Smooth muscle cell (in vitro differentiated cells): ENCODE results near the gene MAGI2. TPM values are rescaled to one million over a fixed set of nuclear protein-coding genes. Genes with fewer than 3 reads are reported as not detected.

Source experiments
- DNase-seq: peaks from one replicate; lab custom pipeline; 2025; ENCODE audit not compliant: unreplicated experiment; lab: John Stamatoyannopoulos, UW
- H2AFZ ChIP-seq: fragments of 200-600 bp; sonication (generic); 2 replicates; pipeline ENCODE4 v1.6.0; 2016; ENCODE audit warnings: antibody characterized with exemption, low read depth, mild to moderate bottlenecking
- H3F3A ChIP-seq: fragments of 200-600 bp; sonication (generic); 2 replicates; pipeline ENCODE4 v1.6.0; 2017; ENCODE audit warnings: antibody characterized with exemption, low read depth
- H3K27ac ChIP-seq: fragments of 200-600 bp; sonication (generic); 2 replicates; pipeline ENCODE4 v1.5.1; 2016; ENCODE audit warnings: low read depth, mild to moderate bottlenecking
- H3K27me3 ChIP-seq: fragments of 200-600 bp; sonication (generic); 2 replicates; pipeline ENCODE4 v1.6.1; 2016; ENCODE audit warnings: low read depth, mild to moderate bottlenecking
- H3K36me3 ChIP-seq: fragments of 200-600 bp; sonication (generic); 2 replicates; pipeline ENCODE4 v1.5.1; 2016; ENCODE audit warnings: low read depth
- H3K4me1 ChIP-seq: fragments of 200-600 bp; sonication (generic); 2 replicates; pipeline ENCODE4 v1.5.1; 2016; ENCODE audit warnings: low read depth
- H3K4me2 ChIP-seq: fragments of 200-600 bp; sonication (generic); 2 replicates; pipeline ENCODE4 v1.6.0; 2016; ENCODE audit warnings: mild to moderate bottlenecking
- H3K4me3 ChIP-seq: fragments of 200-600 bp; sonication (generic); 2 replicates; pipeline ENCODE4 v1.5.1; 2016; ENCODE audit warnings: mild to moderate bottlenecking
- H3K79me2 ChIP-seq: fragments of 200-600 bp; sonication (generic); 2 replicates; pipeline ENCODE4 v1.6.0; 2016; ENCODE audit warnings: low read depth, mild to moderate bottlenecking
- H3K9ac ChIP-seq: fragments of 200-600 bp; sonication (generic); 2 replicates; pipeline ENCODE4 v1.6.0; 2016; ENCODE audit warnings: low read depth
- H3K9me3 ChIP-seq: fragments of 200-600 bp; sonication (generic); replicated peaks from 2 replicates; pipeline ENCODE4 v1.5.1; 2016; ENCODE audit warnings: low read depth
- H4K20me1 ChIP-seq: fragments of 200-600 bp; sonication (generic); 2 replicates; pipeline ENCODE4 v1.6.0; 2016; ENCODE audit warnings: low read depth
- WGBS: methylation state at CpG from one replicate; pipeline ENCODE4 v1.1.7; 2016; ENCODE audit warnings: low lambda C conversion rate; 5-methylcytosine and 5-hydroxymethylcytosine counted together
- polyA plus RNA-seq: library from polyadenylated mRNA; unstranded; fragments of >200 nt; fragmentation: Nextera tagmentation; extraction: Ambion mirVana; gene quantifications from 2 replicates; pipeline ENCODE4 v1.2.1, GENCODE V29; 2016
- total RNA-seq: library from RNA; depleted of rRNA; stranded (reverse); fragments of >200 nt; gene quantifications from 2 replicates; pipeline ENCODE4 v1.2.3, GENCODE V29; 2014
- TF ChIP-seq, protein P1 (sequence below): fragments of 200-600 bp; sonication (generic); IDR thresholded peaks from 2 replicates; pipeline ENCODE4 v1.5.1; 2017; ENCODE audit warnings: borderline replicate concordance, mild to moderate bottlenecking, antibody characterized with exemption; ENCODE audit not compliant: insufficient read depth, poor library complexity, severe bottlenecking

MAGI2 gene
- total and polyA plus RNA-seq, 2 experiments from 2014 or later: 3.4 to 10.7 TPM

DNA sequence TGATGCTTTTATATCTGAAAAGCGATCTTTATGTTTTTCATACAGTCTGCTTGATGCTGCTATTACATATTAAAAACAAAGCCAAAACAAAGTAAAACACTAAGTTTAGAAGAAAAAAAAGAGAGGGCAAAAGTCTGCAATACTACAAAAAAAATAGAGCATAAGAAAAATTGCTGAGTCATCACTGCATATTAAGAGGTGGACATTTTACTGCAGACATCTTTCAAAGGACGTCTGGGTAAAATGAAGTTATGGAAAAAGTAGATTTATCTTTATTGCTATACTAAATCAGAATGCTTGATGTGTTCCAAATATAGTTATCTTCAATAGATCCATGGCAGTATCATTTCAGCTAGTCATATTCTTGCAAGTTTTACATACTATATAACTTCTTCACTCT is 172.0 kb downstream of the MAGI2 start:
- no peak for DNase-seq
- no peak overlapping the region for H3K4me3 ChIP-seq
- no peak overlapping the region for H3K4me2 ChIP-seq

DNA sequence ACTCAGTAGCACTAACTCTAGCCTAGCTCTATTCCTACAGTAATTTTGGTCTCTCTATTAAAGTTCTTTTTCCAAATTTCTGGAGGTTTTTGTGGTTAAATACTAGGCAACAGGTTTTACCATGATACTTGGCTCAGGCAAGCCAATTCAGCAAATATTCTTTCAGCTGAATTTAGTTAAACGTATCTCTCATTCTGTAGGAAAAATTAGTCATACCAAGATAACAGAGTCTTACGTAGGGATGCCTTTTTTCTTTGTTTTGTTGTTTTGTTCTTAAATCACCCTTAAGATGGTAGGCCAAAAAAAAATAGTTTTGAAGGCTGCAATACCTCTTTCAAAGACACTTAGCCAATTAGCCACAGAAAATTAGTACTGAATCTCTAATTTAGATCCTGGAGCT is 180.5 kb downstream of the MAGI2 start:
- H3K9ac ChIP-seq: no peak overlapping the region
- H3F3A ChIP-seq: peaks cover 8% of the 10 kb centered on the region
- H3K79me2 ChIP-seq: no peaks in the 10 kb centered on the region
- TF ChIP-seq, protein P1, sequence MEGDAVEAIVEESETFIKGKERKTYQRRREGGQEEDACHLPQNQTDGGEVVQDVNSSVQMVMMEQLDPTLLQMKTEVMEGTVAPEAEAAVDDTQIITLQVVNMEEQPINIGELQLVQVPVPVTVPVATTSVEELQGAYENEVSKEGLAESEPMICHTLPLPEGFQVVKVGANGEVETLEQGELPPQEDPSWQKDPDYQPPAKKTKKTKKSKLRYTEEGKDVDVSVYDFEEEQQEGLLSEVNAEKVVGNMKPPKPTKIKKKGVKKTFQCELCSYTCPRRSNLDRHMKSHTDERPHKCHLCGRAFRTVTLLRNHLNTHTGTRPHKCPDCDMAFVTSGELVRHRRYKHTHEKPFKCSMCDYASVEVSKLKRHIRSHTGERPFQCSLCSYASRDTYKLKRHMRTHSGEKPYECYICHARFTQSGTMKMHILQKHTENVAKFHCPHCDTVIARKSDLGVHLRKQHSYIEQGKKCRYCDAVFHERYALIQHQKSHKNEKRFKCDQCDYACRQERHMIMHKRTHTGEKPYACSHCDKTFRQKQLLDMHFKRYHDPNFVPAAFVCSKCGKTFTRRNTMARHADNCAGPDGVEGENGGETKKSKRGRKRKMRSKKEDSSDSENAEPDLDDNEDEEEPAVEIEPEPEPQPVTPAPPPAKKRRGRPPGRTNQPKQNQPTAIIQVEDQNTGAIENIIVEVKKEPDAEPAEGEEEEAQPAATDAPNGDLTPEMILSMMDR: no peak
- no peaks in the 10 kb centered on the region for H3K27me3 ChIP-seq
- no peaks in the 10 kb centered on the region for H3K36me3 ChIP-seq
- peaks cover 3% of the 10 kb centered on the region for H3K4me1 ChIP-seq
- WGBS: 16% methylated on average over 2 of the region's 2 CpGs
- no peak for DNase-seq
- no peak overlapping the region for H2AFZ ChIP-seq
- H4K20me1 ChIP-seq: no peaks in the 10 kb centered on the region
- no peak overlapping the region for H3K27ac ChIP-seq
- H3K4me3 ChIP-seq: no peak overlapping the region
- H3K9me3 ChIP-seq: no peaks in the 10 kb centered on the region
- H3K4me2 ChIP-seq: no peak overlapping the region

More for the DNA sequence above, 172.0 kb downstream of the MAGI2 start:
- Histone ChIP-seq H3K79me2 (no peaks in the 10 kb centered on the region), H3K27ac (no peak overlapping the region), H3K9me3 (no peaks in the 10 kb centered on the region), H3K36me3 (no peaks in the 10 kb centered on the region), H3F3A (peaks cover 4% of the 10 kb centered on the region), H3K27me3 (no peaks in the 10 kb centered on the region), H3K4me1 (peaks cover 9% of the 10 kb centered on the region), H2AFZ (no peak overlapping the region), H4K20me1 (no peaks in the 10 kb centered on the region), H3K9ac (no peak overlapping the region)
- WGBS: 47% methylated on average over 2 of the region's 2 CpGs
- TF ChIP-seq, protein P1: no peak

DNA sequence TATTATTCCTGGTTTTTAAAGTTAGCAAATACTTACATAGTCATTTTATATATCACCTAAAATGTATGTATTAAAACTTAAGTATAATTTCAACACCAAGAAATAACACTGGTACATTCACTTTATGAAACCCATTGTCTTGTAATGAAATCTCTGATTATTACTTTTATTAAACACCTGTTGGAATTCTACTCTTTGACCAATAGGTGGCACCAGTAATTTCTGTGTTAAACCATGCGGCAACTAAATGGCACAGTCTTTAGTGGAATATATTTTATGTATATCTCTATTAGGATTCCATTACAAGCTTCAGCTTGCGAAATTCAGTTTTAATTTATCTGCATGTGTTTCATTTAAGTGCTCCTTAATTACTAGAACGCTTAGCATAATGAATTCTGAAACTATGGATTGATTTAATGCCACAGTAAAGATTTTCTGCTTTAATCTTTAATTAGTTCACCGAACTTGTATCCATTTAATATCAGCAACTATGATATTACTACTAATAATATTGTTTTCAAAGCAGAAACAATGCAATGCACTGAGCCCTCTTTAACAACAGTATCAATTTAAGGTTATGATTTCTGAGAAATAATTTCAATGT is 181.3 kb downstream of the MAGI2 start:
- TF ChIP-seq, protein P1: peak; percentile 66
- Histone ChIP-seq H3K4me2 (no peak overlapping the region), H2AFZ (no peak overlapping the region), H3K9me3 (no peaks in the 10 kb centered on the region), H3K4me1 (peaks cover 3% of the 10 kb centered on the region), H3K27me3 (no peaks in the 10 kb centered on the region), H3K4me3 (no peak overlapping the region), H3F3A (peaks cover 8% of the 10 kb centered on the region), H3K36me3 (no peaks in the 10 kb centered on the region), H3K79me2 (no peaks in the 10 kb centered on the region), H4K20me1 (no peaks in the 10 kb centered on the region), H3K27ac (no peak overlapping the region), H3K9ac (no peak overlapping the region)
- WGBS: 37% methylated on average over 4 of the region's 4 CpGs
- DNase-seq: no peak

DNA sequence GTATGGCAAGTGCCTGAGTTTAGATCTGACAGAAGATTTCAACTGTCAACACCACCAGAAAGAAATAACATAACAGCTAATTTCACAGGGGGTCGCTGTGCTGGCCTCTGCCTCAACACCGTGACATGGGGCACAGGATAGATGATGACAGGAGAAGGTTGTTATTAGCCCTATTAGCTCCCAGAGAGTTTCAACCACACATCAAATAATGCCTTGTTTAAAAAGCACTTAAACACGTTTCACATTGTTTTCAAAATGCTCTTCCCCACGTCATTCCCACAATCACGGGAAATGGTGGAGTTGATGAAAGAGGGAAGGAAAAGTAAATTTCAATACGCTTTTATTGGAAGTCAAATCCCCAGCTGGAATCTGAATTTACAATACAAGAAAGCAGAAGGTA is 184.7 kb downstream of the MAGI2 start:
- no peak overlapping the region for H3K4me2 ChIP-seq
- TF ChIP-seq, protein P1: no peak
- H4K20me1 ChIP-seq: no peaks in the 10 kb centered on the region
- no peak overlapping the region for H3K4me3 ChIP-seq
- H3K27ac ChIP-seq: no peak overlapping the region
- H3K36me3 ChIP-seq: no peaks in the 10 kb centered on the region
- no peak for DNase-seq
- no peaks in the 10 kb centered on the region for H3F3A ChIP-seq
- H3K79me2 ChIP-seq: no peaks in the 10 kb centered on the region
- no peak overlapping the region for H2AFZ ChIP-seq
- peaks cover 3% of the 10 kb centered on the region for H3K4me1 ChIP-seq
- WGBS: 69% methylated on average over 6 of the region's 6 CpGs
- H3K9me3 ChIP-seq: no peaks in the 10 kb centered on the region
- H3K9ac ChIP-seq: no peak overlapping the region
- no peaks in the 10 kb centered on the region for H3K27me3 ChIP-seq
